Esophagus muscularis mucosa (tissue), 4 donors: Measurements from ENCODE around the gene LGI1. TPM values are rescaled to one million over a fixed set of nuclear protein-coding genes. Genes with fewer than 3 reads are reported as not detected.

ENCODE experiments used
- DNase-seq: peaks from one replicate; pipeline ENCODE4 v3.0.0-alpha.2; 2017; ENCODE audit errors: extremely low spot score
- H3K27ac ChIP-seq, 4 donors: fragments of 200-600 bp; sonication (generic); replicated peaks in 1 of 4; 1 replicate in 3 of 4; 2 replicates in 1 of 4; pipeline ENCODE4 v1.5.1; 2016 to 2019; ENCODE audit warnings: mild to moderate bottlenecking in 1 of 4
- H3K27me3 ChIP-seq, 4 donors: fragments of 200-600 bp; sonication (generic); one replicate each; pipeline versions ENCODE4 v1.5.1 to v1.6.0; 2016 to 2019
- H3K36me3 ChIP-seq, 4 donors: fragments of 200-600 bp; sonication (generic); one replicate each; pipeline ENCODE4 v1.5.1; 2016 to 2019
- H3K4me1 ChIP-seq, 4 donors: fragments of 200-600 bp; sonication (generic); one replicate each; pipeline ENCODE4 v1.5.1; 2016 to 2019
- H3K4me3 ChIP-seq, 4 donors: fragments of 200-600 bp; sonication (generic); 1 replicate in 2 of 4; 2 replicates in 2 of 4; pipeline ENCODE4 v1.5.1; 2016 to 2019; ENCODE audit warnings: mild to moderate bottlenecking in 4 of 4, moderate library complexity in 1 of 4
- H3K9me3 ChIP-seq, 4 donors: fragments of 200-600 bp; sonication (generic); 1 replicate in 3 of 4; 2 replicates in 1 of 4; pipeline ENCODE4 v1.5.1; 2016 to 2019
- CTCF ChIP-seq, 3 experiments: fragments of 200-600 bp in 2 of 3; fragments of 450-650 bp in 1 of 3; sonication (generic) in 2 of 3; IDR thresholded peaks; one replicate each; pipeline ENCODE4 v1.5.1; 2017 to 2019; ENCODE audit warnings: antibody characterized with exemption in 3 of 3, mild to moderate bottlenecking in 2 of 3, moderate library complexity in 1 of 3
- EP300 ChIP-seq: sonication (generic); formaldehyde crosslinking; IDR thresholded peaks from one replicate; pipeline ENCODE4 v1.6.1; 2017; ENCODE audit warnings: antibody characterized with exemption
- POLR2A ChIP-seq: fragments of 450-650 bp; IDR thresholded peaks from one replicate; pipeline ENCODE4 v1.6.1; 2017; ENCODE audit warnings: antibody characterized with exemption, moderate library complexity, mild to moderate bottlenecking, low read depth
- POLR2AphosphoS5 ChIP-seq, 2 donors: sonication (generic); formaldehyde crosslinking; IDR thresholded peaks; one replicate each; pipeline ENCODE4 v1.6.1; 2017; ENCODE audit warnings: antibody characterized with exemption in 2 of 2
- WGBS: methylation state at CpG from one replicate; pipeline ENCODE4 v1.1.5; 2018; 5-methylcytosine and 5-hydroxymethylcytosine counted together
- intact Hi-C: fragments of 100-400 bp; cut with DNase I; formaldehyde crosslinking; loops from one replicate; pipeline ENCODE4 v1.15.1; 2023
- total RNA-seq, 4 donors: library from RNA; depleted of rRNA; stranded (reverse); fragments of >200 nt; gene quantifications; one replicate each; pipeline versions ENCODE4 v1.1.0 to v1.2.1, GENCODE V29; 2016

LGI1 gene
- total RNA-seq, 4 donors from 2014 or later: 0.17 to 0.69 (median 0.32) TPM; not detected in 1

GRCh38 chr10:93745408-93746065 is 12.2 kb upstream of the LGI1 start:
- 48% methylated on average over 9 of the region's 9 CpGs for WGBS
- no peaks in the 10 kb centered on the region for H3K4me1 ChIP-seq
- no peak for DNase-seq
- intact Hi-C loops: no loop called here
- H3K36me3 ChIP-seq: no peaks in the 10 kb centered on the region
- TF ChIP-seq POLR2A (no peak), POLR2AphosphoS5 (IDR thresholded peaks at IDR 0.05) (no peak), EP300 (no peak), CTCF (IDR thresholded peaks at IDR 0.05) (no peak)
- no peak overlapping the region for H3K27ac ChIP-seq
- no peaks in the 10 kb centered on the region for H3K9me3 ChIP-seq
- no peak overlapping the region for H3K4me3 ChIP-seq
- no peaks in the 10 kb centered on the region for H3K27me3 ChIP-seq

- WGBS: 23% methylated on average over 4 of the region's 4 CpGs
- H3K4me1 ChIP-seq: peaks cover 0 to 4% (median 3%) of the 10 kb centered on the region in 4 donors
- no peak for DNase-seq
- H3K27ac ChIP-seq: no peak overlapping the region
- no peaks in the 10 kb centered on the region for H3K27me3 ChIP-seq
- intact Hi-C loops: no loop called here
- no peaks in the 10 kb centered on the region for H3K9me3 ChIP-seq
- H3K36me3 ChIP-seq: no peaks in the 10 kb centered on the region
- no peak for TF ChIP-seq POLR2AphosphoS5 (IDR thresholded peaks at IDR 0.05)
- no peak for TF ChIP-seq EP300
- TF ChIP-seq CTCF (IDR thresholded peaks at IDR 0.05): no peak
- no peak for TF ChIP-seq POLR2A
- H3K4me3 ChIP-seq: no peak overlapping the region
These were observed 10.9 kb upstream of the LGI1 start for GRCh38 chr10:93746844-93747284.

GRCh38 chr10:93749218-93749799 is 8.4 kb upstream of the LGI1 start:
- no peak for DNase-seq
- 65% methylated on average over 5 of the region's 5 CpGs for WGBS
- Histone ChIP-seq H3K27ac (no peak overlapping the region), H3K4me3 (no peak overlapping the region), H3K9me3 (no peaks in the 10 kb centered on the region), H3K4me1 (peaks cover 0 to 14% (median 8%) of the 10 kb centered on the region in 4 donors), H3K27me3 (no peaks in the 10 kb centered on the region), H3K36me3 (no peaks in the 10 kb centered on the region)
- intact Hi-C loops: no loop called here
- no peak for TF ChIP-seq POLR2A
- no peak for TF ChIP-seq POLR2AphosphoS5 (IDR thresholded peaks at IDR 0.05)
- TF ChIP-seq EP300: no peak
- TF ChIP-seq CTCF (IDR thresholded peaks at IDR 0.05): no peak

- Histone ChIP-seq H3K9me3 (no peaks in the 10 kb centered on the region), H3K4me1 (peaks cover 0 to 14% (median 8%) of the 10 kb centered on the region in 4 donors), H3K4me3 (no peak overlapping the region), H3K27me3 (no peaks in the 10 kb centered on the region), H3K27ac (no peak overlapping the region), H3K36me3 (no peaks in the 10 kb centered on the region)
- DNase-seq: no peak
- intact Hi-C loops: no loop called here
- TF ChIP-seq POLR2AphosphoS5 (IDR thresholded peaks at IDR 0.05) (no peak), EP300 (no peak), CTCF (IDR thresholded peaks at IDR 0.05) (no peak), POLR2A (no peak)
- 57% methylated on average over 6 of the region's 7 CpGs for WGBS
These were observed 6.6 kb upstream of the LGI1 start for GRCh38 chr10:93751124-93751523.
